GM19324 (cell line): ENCODE results near the gene HOXD13.

ENCODE experiments used
- ATAC-seq: cut with Tn5 transposase; IDR thresholded peaks from one replicate; pipeline ENCODE4 v1.9.1; 2021; ENCODE audit warnings: mild to moderate bottlenecking, moderate library complexity; ENCODE audit not compliant: unreplicated experiment, low FRiP score

Gene HOXD13

DNA sequence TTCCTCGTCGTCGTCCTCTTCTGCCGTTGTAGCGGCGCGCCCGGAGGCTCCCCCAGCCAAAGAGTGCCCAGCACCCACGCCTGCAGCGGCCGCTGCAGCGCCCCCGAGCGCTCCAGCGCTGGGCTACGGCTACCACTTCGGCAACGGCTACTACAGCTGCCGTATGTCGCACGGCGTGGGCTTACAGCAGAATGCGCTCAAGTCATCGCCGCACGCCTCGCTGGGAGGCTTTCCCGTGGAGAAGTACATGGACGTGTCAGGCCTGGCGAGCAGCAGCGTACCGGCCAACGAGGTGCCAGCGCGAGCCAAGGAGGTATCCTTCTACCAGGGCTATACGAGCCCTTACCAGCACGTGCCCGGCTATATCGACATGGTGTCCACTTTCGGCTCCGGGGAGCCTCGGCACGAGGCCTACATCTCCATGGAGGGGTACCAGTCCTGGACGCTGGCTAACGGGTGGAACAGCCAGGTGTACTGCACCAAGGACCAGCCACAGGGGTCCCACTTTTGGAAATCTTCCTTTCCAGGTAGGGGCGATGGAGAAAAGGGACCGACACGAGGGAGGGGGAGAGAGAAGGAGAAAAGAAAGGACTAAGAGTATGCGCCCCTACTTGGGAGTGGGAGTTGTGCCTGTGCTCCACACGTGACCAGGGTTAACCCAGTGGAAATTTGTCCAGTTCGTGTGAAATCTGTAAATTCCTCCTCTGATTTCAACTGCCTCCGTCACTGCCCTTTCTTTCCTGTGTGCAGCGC is 800 bp downstream of the HOXD13 start:
- ATAC-seq, result no peak

DNA sequence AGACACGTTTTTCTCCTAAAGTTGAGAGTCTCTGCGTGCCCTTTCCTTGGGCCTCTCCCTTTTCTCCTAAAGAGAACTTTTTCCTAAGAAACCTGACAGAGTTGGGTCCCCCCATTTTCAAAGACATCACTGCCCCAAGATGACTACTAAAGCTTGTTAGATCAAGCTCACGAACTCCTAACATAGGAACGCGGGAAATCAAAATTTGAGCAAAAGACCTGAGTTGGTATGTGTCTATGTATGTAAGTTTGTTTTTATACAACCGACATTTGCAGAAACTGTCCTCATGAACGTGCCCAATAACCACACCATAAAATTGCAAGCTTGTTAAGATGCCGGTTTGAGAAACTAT is 1.4 kb downstream of the HOXD13 start:
- no peak for ATAC-seq

DNA sequence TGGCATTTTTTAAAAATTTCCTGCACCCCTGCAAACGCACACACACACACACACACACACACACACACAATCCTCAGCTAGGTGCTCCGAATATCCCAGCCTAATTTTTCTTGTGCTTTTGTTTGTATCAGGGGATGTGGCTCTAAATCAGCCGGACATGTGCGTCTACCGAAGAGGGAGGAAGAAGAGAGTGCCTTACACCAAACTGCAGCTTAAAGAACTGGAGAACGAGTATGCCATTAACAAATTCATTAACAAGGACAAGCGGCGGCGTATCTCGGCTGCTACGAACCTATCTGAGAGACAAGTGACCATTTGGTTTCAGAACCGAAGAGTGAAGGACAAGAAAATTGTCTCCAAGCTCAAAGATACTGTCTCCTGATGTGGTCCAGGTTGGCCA is 1.8 kb downstream of the HOXD13 start:
- no peak for ATAC-seq

DNA sequence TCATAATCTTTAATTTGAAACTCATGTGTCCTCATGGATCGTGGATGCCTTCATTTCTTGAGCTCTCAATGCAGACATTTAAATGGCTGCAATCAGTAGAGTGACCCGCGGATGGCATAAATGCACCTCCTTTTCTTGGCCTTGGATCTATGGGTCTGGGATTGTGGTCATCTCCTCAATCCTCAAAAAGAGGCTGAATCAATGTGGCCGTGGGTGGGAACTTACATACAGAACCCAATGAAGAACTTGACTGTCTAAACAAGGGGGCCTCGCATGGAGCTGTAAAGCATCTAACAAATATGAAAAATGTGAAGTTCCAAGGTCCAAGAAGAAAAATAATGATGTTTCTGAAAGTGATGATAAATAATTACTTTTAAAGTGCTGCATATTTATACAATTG is 2.9 kb downstream of the HOXD13 start:
- ATAC-seq, result no peak

DNA sequence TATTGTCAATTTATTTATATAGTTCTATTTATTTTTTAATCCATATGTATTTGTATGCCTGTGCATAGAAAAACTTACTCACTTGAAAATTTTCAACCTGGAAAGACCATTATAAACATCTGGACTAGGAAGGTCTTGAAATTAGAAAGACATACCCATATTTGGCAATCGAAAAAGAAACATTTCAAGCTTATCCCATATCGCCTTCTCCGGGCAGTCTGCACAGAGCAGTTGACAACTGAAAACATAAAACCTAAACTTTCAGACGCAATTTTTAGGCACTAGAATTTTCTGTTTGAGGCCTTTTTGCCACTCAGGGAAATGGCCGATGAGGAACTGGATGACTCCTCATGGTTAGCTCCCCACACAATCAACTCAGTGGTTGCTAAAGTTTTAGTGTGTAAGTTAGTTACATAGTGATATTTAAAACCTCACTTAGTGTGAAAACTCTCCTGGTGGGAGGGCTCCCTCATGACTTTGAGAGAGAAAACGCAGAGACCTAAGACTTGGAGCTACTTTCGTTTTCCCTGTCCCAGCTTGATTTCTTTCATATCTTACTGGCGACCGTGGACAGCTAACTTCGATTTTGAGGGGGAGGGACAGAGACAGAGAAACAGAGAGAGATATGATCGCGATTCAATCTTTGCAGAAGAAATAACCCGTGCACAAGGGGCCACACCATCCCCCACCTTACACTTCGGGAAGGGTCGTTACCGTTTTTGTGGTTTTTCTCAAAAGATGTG is 3.9 kb downstream of the HOXD13 start:
- ATAC-seq, result no peak

DNA sequence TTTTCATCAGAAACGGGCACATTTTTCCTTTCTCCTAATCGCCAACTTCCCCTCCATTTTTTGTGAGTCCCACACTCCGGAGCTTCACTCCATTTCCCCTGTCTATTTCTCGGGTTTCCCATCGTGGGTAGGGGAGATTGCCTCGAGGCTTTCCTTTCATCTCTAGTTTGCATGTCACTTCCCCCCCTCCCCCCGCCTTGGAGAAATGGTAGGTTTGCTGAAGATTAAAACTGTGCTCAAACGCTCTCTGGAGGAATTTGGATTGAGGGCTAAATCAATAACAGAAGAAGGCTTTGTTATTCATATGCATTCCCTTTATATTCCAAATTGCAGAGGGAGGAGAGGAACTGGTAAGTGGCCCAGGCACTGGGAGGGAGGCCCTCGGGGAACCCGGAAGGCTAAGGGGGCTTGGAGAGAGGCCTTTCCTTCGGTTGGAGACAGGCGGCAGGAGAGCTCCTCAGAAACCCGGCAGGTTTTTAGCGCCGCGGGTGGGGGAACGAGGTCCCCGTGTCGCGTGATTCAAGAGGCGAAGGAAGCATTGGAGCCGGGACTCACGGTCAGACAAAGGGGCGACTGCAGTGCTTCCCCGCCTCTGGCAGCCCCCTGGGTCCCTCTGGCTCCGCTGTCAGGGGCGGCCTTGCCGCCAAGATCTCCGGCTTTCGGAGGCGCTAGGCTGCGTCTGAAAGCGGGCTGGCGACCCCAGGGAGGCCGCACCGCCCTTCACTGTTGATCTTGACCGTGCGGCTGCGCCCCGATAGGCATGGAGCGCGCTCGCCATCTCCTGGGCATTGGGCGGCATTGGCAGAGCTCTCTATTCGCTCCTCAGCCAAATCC is 4.7 kb downstream of the HOXD13 start:
- ATAC-seq, result peak; percentile 88

DNA sequence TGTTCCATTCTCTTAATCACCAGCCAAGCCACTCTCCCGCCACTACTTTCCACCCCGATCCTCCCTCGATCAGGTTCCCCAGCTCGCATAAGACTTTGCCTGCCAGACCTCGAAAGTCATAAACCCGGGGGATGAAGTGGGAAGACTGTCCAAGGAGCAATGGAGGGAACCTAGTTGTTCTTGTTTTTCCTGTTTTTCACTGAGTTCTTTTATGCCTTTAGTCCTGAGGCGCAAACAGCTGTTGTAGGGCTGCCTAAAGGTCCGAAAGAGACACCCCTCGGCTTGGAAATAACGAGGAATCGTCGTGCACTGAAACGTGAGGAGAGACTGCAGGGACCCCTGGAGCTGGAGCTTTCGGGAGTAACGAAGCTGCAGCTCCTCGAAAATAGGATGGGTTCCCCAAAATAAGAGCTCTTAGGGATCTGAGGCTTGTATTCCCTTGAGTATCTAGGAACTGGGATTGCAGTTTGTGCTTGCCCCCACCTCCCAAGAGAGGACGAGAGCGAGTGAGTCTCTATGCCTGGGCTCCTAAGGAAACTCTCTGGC is 5.4 kb downstream of the HOXD13 start:
- no peak for ATAC-seq

DNA sequence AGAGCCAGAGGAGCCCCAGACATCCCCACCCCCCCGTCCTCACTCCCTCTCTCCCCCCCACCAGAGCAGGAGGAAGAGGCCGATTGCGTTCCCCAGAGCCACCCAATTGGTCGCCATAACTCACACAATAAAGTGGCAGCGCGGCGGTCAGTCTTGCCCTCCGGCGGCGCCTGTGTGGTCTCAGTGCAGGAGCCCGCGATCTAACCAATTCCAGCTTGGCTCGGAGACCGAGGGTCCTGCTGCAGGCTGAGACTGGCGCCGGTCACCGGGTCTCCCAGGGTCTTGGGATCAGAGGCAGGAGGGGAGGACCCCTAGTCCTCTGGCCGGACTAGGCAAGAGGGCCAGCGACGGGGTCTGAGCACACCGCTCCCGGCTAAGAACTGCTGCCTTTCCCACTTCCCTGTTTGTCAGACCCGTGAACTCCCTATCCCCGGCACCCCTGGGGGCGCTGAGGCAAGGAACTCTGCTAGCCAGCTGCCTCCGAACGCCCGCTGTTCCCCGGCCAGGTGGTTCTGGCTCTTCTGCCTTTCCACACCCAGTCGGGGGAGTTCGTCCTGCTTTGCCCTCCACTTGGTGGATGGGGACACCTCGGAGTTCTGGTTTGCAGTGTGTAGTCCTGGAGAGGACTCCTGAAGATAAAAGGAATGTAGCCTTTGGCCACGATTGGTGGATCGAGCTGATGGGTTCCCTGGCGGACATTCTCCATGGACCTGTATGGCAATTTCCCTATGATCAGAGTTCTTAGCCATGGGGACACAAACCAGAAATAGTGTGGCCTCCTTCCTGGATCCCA is 6.0 kb downstream of the HOXD13 start:
- no peak for ATAC-seq

DNA sequence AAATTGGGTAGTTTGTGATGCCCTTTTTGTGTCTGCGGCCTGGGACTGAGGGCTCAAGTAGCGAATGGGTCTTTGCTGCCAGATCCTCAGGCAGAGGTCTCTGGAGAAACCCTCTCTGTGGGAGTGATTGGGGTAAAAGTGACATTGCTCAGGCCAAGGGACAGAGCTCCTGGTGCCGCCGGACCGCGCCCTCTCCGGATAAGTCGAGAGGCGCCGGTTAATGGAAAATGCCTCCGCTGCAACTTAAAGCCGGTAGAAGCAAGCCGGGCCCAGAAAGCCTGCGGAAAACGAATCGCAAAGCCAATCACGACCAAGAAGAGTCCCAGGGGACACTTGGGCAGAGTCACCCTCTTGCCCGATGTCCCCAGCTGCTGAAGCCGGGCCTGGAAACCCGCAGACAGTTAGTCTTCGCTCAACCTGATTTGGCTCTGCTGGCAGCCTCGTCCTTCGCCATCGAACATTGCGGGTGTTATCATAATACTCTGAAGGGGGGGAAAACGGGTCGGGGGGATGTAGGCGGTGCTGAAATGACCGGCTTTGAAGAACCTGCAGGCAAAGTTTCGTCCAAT is 6.7 kb downstream of the HOXD13 start:
- no peak for ATAC-seq

DNA sequence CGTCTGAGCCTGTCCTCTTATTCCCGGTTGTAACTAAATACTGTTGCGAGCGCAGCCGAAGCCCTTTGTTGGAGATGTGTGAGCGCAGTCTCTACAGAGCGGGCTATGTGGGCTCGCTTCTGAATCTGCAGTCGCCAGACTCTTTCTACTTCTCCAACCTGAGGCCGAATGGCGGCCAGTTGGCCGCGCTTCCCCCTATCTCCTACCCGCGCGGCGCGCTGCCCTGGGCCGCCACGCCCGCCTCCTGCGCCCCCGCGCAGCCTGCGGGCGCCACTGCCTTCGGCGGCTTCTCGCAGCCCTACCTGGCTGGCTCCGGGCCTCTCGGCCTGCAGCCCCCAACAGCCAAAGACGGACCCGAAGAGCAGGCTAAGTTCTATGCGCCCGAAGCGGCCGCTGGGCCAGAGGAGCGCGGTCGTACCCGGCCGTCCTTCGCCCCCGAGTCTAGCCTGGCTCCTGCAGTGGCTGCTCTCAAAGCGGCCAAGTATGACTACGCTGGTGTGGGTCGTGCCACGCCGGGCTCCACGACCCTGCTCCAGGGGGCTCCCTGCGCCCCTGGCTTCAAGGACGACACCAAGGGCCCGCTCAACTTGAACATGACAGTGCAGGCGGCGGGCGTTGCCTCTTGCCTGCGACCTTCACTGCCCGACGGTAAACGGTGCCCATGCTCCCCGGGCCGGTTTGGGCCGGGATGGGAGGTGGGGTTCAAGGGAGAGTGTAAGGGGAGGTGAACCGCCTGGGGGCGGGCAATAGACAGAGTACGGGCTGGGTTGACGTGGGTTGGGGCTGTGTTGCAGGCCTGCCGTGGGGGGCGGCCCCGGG is 7.4 kb downstream of the HOXD13 start, which contains the start of gene HOXD12:
Gene HOXD12 (plus strand): TSS at position 68 of the 819 bp plus-strand sequence. CDS start 7 bp downstream, at position 75.
- ATAC-seq, result no peak

DNA sequence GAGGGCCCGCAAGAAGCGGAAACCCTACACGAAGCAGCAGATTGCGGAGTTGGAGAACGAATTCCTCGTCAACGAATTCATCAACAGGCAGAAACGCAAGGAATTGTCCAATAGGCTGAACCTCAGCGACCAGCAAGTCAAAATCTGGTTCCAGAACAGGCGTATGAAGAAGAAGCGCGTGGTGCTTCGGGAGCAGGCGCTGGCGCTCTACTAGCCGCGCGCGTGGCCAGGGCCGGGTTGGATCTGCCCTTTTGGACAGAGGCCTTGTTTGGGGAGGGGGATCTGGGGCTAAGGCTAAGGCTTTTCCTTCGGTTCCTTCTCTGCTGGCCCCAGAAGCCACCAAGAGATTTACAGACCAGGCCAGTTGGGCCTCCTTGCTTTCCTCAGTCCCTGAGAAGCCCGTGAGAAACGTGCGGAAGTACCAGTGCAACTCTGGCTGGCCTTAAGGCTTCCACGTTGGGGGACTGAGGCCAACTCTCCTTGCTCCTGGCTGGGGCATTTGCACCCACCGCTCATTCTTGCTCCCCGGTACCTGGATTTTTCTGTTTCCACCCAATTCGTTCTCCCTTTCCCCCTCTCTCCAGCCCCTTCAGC is 8.1 kb downstream of the HOXD13 start:
- no peak for ATAC-seq

DNA sequence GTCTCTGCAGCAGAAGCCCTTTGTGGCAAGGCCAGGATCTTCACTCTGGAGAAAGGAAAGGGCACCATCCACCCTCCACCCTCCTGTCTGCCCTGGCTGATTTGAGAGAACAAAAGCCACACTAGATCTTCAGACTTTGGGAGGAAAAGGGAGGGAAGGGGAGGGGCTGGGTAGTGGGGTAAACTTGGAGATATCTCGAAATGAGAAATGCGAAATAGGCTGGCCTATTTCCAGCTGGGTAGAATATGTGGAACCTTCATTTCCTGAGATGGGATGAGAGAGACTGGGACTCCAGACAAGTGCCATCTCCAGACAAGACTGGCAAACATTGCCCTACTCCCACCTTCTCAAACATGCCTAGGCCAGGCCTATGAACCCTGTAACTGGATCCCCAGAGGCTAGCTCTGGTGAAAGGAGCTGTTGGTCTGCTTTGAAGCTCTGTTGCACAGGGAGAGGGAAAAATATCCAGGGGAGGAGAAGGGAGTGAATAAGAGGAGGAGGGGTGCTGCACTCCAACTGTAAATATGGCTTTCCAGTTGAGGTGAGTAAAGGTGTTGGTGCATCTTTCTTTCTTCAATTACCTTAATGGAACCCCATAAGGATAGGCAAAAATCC is 8.8 kb downstream of the HOXD13 start:
- ATAC-seq, result no peak

DNA sequence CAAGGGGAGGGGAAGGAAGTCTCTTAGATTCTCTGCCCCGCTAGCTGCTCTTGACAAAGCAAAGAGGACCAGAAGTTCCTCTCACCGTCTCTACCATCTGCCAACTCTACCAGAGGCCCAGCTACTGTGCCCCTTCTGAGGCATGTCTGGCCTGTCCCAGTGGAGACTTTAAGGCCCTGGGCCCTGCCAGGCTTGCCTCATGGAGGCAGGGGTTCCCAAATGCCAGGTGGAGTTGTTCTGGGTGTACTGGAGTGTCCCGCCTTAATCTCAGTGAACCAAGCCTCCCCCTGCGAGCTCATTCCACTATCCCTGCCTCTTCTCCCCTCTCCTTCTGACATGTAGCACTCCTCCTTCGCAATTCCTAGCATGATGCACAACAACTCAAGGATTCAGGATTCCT is 9.3 kb downstream of the HOXD13 start:
- ATAC-seq, result no peak

DNA sequence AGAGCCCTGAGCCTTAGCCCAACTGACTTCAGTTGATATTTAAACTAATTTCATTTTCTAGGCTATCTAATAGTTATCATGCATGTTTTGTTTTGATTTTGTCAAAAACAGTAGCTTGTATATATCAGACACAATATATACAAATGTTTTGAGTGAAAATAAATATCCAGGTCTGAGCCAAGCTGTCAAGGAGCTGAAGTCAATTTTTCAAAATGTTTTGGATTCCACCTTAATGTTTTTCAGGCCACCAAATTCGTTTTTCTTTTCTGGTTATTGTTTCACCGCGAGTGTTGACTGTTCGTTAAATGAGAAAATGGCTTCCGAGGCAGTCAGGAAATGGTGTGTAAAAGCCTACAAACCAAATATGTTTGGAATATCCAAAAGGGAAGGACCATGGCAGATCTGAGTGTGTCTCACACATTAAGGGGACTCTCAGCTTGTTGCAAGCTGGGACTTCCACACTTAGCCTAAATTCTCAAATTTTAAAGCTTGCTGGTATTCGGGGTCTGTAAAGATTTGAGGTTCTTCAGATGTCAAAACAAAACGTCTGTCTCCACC is 9.9 kb downstream of the HOXD13 start:
- no peak for ATAC-seq

DNA sequence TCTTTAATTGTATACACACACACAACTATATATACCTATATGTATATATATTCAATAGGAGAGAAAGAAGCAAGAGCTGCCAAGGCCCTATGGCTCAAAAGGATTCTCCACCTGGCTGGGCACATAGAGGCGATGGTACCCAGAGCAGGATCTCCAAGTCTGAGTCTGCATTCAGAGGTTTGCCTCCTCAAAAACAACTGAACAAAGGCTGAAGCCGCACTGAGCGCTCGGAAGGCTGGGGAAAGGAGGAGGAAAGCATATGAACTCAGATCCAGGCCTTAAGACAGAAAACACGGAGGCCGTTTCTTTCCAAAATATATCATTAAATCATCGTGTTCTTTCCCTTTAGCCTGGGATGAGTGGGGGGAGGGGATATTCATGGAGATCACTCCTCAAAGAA is 10.7 kb downstream of the HOXD13 start:
- no peak for ATAC-seq

DNA sequence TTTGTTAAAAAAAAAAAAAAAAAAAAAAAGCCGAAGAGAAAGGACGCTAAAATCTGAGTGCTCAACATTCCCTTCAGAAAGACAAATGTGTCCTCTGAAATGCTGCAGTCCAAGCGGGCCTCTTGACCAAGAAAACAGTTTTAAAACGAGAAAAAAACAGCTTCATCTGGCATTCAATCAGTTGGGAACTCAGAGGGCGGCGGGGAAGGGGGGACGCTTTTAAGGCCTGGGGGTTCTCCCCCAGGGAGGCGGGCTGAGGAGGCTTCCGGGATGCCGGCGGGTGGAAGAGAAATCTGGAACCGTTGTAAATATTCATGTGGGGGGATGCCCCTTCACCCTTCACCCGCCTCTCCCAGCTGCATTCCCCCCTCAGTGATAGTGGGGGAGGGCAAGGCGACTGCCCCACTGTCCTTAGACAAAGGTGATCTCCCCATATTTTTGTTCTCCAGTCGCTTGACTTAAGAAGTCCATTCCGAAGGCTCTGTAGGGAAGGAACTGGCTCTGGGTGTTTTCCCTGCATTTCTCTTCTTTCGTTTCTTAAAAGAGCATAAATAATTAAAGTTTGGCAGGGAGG is 11.3 kb downstream of the HOXD13 start:
- no peak for ATAC-seq

DNA sequence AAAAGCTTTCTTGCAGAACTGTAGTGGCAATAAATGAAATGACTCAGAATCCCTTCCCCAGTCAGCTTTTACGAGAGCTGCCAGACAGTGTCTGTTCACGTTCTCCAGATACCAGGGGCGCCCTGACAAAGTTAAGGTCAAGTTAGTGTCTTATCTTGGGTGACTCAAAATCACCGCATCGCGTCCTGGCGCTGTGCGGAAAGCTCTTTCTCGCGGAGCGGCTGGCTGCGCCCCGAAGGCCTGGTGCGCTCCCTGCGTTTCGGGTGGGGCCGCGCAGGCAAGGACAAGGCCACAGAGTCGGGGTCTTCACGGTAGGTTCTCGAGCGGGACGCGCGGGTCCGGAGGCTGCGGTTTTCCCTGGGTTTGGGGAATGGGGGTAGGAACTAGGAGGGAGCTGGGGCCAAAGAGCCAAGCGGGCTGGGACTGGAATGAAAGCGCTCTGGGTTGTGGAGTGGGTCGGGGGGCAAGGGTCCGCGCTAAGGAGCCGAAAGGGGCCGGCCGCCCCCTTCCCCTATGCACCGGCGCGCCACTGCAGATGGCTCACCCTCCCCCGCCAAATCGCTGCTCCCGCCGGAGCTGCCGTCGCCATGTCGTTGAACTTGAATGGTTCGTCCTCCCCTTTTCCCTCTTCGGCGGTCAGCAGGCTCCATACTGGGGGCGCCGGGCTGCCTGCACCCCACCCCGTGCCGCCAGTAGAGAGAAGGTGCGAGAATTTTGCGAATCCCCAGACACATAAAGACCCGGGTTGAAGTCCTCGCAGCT is 12.0 kb downstream of the HOXD13 start:
- no peak for ATAC-seq
